Right ventricle myocardium superior (tissue), 1 donor: ENCODE results near the gene PAQR7. TPM values are rescaled to one million over a fixed set of nuclear protein-coding genes. Genes with fewer than 3 reads are reported as not detected.

ENCODE experiments used
- ATAC-seq: fragments of 200-7000 bp; cut with Tn5 transposase; one replicate; pipeline ENCODE4 v1.9.1; 2020; ENCODE audit warnings: mild to moderate bottlenecking; ENCODE audit not compliant: poor library complexity
- DNase-seq: peaks from one replicate; pipeline ENCODE4 v3.0.0-alpha.2; 2020
- intact Hi-C: fragments of 100-400 bp; cut with DNase I; formaldehyde crosslinking; loops from one replicate; pipeline ENCODE4 v1.11.2; 2022
- total RNA-seq: library from RNA; stranded (reverse); fragmentation: NEBNext Ultra II Directional; extraction: Animal tissue kit (Norgen Biotek cat#: 25700); gene quantifications from one replicate; pipeline ENCODE4 v1.2.1, GENCODE V29; 2021
- donor health status: DM: no; HTN: yes; CAD: no; lungs with severe emphysema.

The PAQR7 gene
- total RNA-seq, 1 donor from 2014 or later = 2.2 TPM

GRCh38 chr1:25904943-25905679, 29.6 kb upstream of the PAQR7 start:
- intact Hi-C loops = no loop called here
- peak; percentile 96 for DNase-seq
- peak; percentile 97 for ATAC-seq

GRCh38 chr1:25903986-25904385, 28.5 kb upstream of the PAQR7 start:
- ATAC-seq = no peak
- intact Hi-C loops = no loop called here
- no peak for DNase-seq

- ATAC-seq = no peak
- intact Hi-C loops = no loop called here
- DNase-seq = no peak
Measured at GRCh38 chr1:25902462-25902861, 27.0 kb upstream of the PAQR7 start.

- DNase-seq (no peak), ATAC-seq (no peak)
- intact Hi-C loops = no loop called here
Measured at GRCh38 chr1:25900219-25900618, 24.7 kb upstream of the PAQR7 start.

- no peak for ATAC-seq
- DNase-seq = no peak
- intact Hi-C loops = loop anchor here (5.0 kb wide), 1 partner anchor 98 kb away; the partner anchor contains the start of gene PAFAH2
Measured at GRCh38 chr1:25899792-25900191, 24.3 kb upstream of the PAQR7 start.

GRCh38 chr1:25898223-25899015, 22.9 kb upstream of the PAQR7 start:
- intact Hi-C loops = loop anchor here (5.0 kb wide), 1 partner anchor 99 kb away; the partner anchor contains the start of gene PAFAH2
- no peak for DNase-seq
- no peak for ATAC-seq

- intact Hi-C loops = loop anchor here (5.0 kb wide), 1 partner anchor 100 kb away; the partner anchor contains the start of gene PAFAH2
- no peak for DNase-seq
- ATAC-seq = no peak
Measured at GRCh38 chr1:25897754-25898153, 22.2 kb upstream of the PAQR7 start.

GRCh38 chr1:25896266-25896665, 20.8 kb upstream of the PAQR7 start:
- DNase-seq (no peak), ATAC-seq (no peak)
- intact Hi-C loops = loop anchor here (5.0 kb wide), 1 partner anchor 101 kb away; the partner anchor contains the start of gene PAFAH2

- ATAC-seq (peak; percentile 98), DNase-seq (peak; percentile 93)
- intact Hi-C loops = loop anchor here (5.0 kb wide), 1 partner anchor 102 kb away; the partner anchor contains the start of gene PAFAH2
Measured at GRCh38 chr1:25895365-25895990, 20.0 kb upstream of the PAQR7 start.

- DNase-seq (no peak), ATAC-seq (no peak)
- intact Hi-C loops = no loop called here
Measured at GRCh38 chr1:25893116-25893515, 17.6 kb upstream of the PAQR7 start.

- intact Hi-C loops = no loop called here
- ATAC-seq = no peak
- no peak for DNase-seq
Measured at GRCh38 chr1:25891606-25892005, 16.1 kb upstream of the PAQR7 start.

- no peak for ATAC-seq
- DNase-seq = no peak
- intact Hi-C loops = no loop called here
Measured at GRCh38 chr1:25890239-25891034, 14.9 kb upstream of the PAQR7 start.

- intact Hi-C loops = no loop called here
- no peak for DNase-seq
- no peak for ATAC-seq
Measured at GRCh38 chr1:25889470-25889869, 14.0 kb upstream of the PAQR7 start.

GRCh38 chr1:25888426-25888987, 13.0 kb upstream of the PAQR7 start:
- no peak for DNase-seq
- intact Hi-C loops = no loop called here
- ATAC-seq = no peak

GRCh38 chr1:25885602-25886001, 10.1 kb upstream of the PAQR7 start:
- no peak for DNase-seq
- ATAC-seq = no peak
- intact Hi-C loops = no loop called here

GRCh38 chr1:25881266-25881665, 5.8 kb upstream of the PAQR7 start:
- no peak for DNase-seq
- intact Hi-C loops = no loop called here
- ATAC-seq = no peak

- intact Hi-C loops = no loop called here
- ATAC-seq (no peak), DNase-seq (no peak)
Measured at GRCh38 chr1:25880518-25880917, 5.0 kb upstream of the PAQR7 start.

- DNase-seq (no peak), ATAC-seq (no peak)
- intact Hi-C loops = no loop called here
Measured at GRCh38 chr1:25879675-25880074, 4.2 kb upstream of the PAQR7 start.
